Keratinocyte (primary cell): Measurements from ENCODE around the gene TSPEAR. TPM values are rescaled to one million over a fixed set of nuclear protein-coding genes. Genes with fewer than 3 reads are reported as not detected.

ENCODE experiments used
- DNase-seq: peaks from one replicate; pipeline ENCODE4 v3.0.0-alpha.2; 2011; ENCODE audit warnings: low read depth, missing footprints, low spot score
- FAIRE-seq: peaks from 2 replicates; lab custom pipeline; 2011; peaks lifted over from hg19 to GRCh38; lab: Jason Lieb, UNC
- H2AFZ ChIP-seq: 2 replicates; pipeline ENCODE4 v1.6.0; 2012; ENCODE audit warnings: low read length, control low read depth, inconsistent platforms; ENCODE audit not compliant: control insufficient read depth
- H3K27ac ChIP-seq: 2 replicates; pipeline ENCODE4 v1.5.1; 2011; ENCODE audit warnings: low read length; ENCODE audit not compliant: control insufficient read depth, insufficient read depth
- H3K27me3 ChIP-seq: 3 replicates; pipeline ENCODE4 v1.6.0; 2011; ENCODE audit warnings: low read length; ENCODE audit not compliant: control insufficient read depth, insufficient read depth; ENCODE audit errors: extremely low read depth
- H3K36me3 ChIP-seq, 2 experiments: 2 replicates in 1 of 2; 3 replicates in 1 of 2; pipeline ENCODE4 v1.5.1; 2011; ENCODE audit warnings: low read length in 2 of 2, mild to moderate bottlenecking in 1 of 2; ENCODE audit not compliant: control insufficient read depth in 2 of 2, insufficient read depth in 2 of 2; ENCODE audit errors: extremely low read depth in 1 of 2
- H3K4me1 ChIP-seq: 3 replicates; pipeline ENCODE4 v1.5.1; 2011; ENCODE audit warnings: low read length; ENCODE audit not compliant: control insufficient read depth, insufficient read depth; ENCODE audit errors: extremely low read depth
- H3K4me2 ChIP-seq: 3 replicates; pipeline ENCODE4 v1.6.0; 2011; ENCODE audit warnings: low read depth, low read length; ENCODE audit not compliant: control insufficient read depth, insufficient read depth; ENCODE audit errors: extremely low read depth
- H3K4me3 ChIP-seq, 3 experiments: fragments of 200-600 bp in 1 of 3; sonication (generic) in 1 of 3; 2 replicates in 2 of 3; 3 replicates in 1 of 3; pipeline ENCODE4 v1.5.1; 2011 to 2016; ENCODE audit warnings: low read length in 3 of 3, mild to moderate bottlenecking in 3 of 3, control low read depth in 2 of 3, inconsistent platforms in 1 of 3, low read depth in 1 of 3, mixed read lengths in 1 of 3, mixed run types in 1 of 3, moderate library complexity in 1 of 3; ENCODE audit not compliant: control insufficient read depth in 2 of 3, insufficient read depth in 2 of 3; ENCODE audit errors: extremely low read depth in 1 of 3
- H3K79me2 ChIP-seq: 2 replicates; pipeline ENCODE4 v1.6.0; 2012; ENCODE audit warnings: low read length; ENCODE audit not compliant: control insufficient read depth, insufficient read depth
- H3K9ac ChIP-seq: 3 replicates; pipeline ENCODE4 v1.6.0; 2011; ENCODE audit warnings: low read length; ENCODE audit not compliant: control insufficient read depth, insufficient read depth; ENCODE audit errors: extremely low read depth
- H3K9me1 ChIP-seq: 3 replicates; pipeline ENCODE4 v1.6.0; 2011; ENCODE audit warnings: low read length; ENCODE audit not compliant: control insufficient read depth, insufficient read depth; ENCODE audit errors: extremely low read depth
- H3K9me3 ChIP-seq: 2 replicates; pipeline ENCODE4 v1.5.1; 2012; ENCODE audit warnings: low read depth, low read length; ENCODE audit not compliant: control insufficient read depth
- H4K20me1 ChIP-seq: 3 replicates; pipeline ENCODE4 v1.6.0; 2011; ENCODE audit warnings: low read length; ENCODE audit not compliant: control insufficient read depth, insufficient read depth; ENCODE audit errors: extremely low read depth
- CTCF ChIP-seq, 3 experiments: IDR thresholded peaks in 1 of 3; conservative IDR thresholded peaks in 1 of 3; optimal IDR thresholded peaks in 1 of 3; 2 replicates in 2 of 3; 3 replicates in 1 of 3; pipeline versions ENCODE3 to v1.5.1; 2011; ENCODE audit warnings: low read length in 3 of 3, mild to moderate bottlenecking in 3 of 3, moderate library complexity in 2 of 3, control low read depth in 1 of 3, inconsistent platforms in 1 of 3; ENCODE audit not compliant: insufficient read depth in 2 of 3; ENCODE audit errors: extremely low read depth in 1 of 3
- EZH2 ChIP-seq: IDR thresholded peaks from one replicate; pipeline ENCODE4 v1.6.1; 2012; ENCODE audit warnings: inconsistent platforms, mild to moderate bottlenecking, low read length, moderate library complexity
- dilution Hi-C: fragments of 300-500 bp; cut with MboI; formaldehyde crosslinking; loops from one replicate; pipeline ENCODE4 v1.7.0; 2020; ENCODE audit warnings: low sequenced_read_pairs; ENCODE audit not compliant: extremely low pct_ligation_motif_present
- polyA plus RNA-seq, 5 experiments: library from polyadenylated mRNA; depleted of rRNA in 3 of 5; stranded (reverse) in 3 of 5; stranded (forward) in 1 of 5; unstranded in 1 of 5; fragments of >200 nt; gene quantifications; 1 replicate in 1 of 5; 2 replicates in 3 of 5; 3 replicates in 1 of 5; pipeline versions ENCODE4 v1.2.1 to v1.2.3, GENCODE V29; 2011 to 2012; ENCODE audit warnings: missing spikeins in 2 of 5, low read depth in 1 of 5, low replicate concordance in 1 of 5

The TSPEAR gene
- polyA plus RNA-seq, 1 donor (not counting 4 experiments of a cell fraction or from before 2014, with no cell fraction given) = 0.12 TPM

GRCh38 chr21:44515359-44516165, 195.8 kb downstream of the TSPEAR start:
- no peak for FAIRE-seq
- TF ChIP-seq CTCF (optimal IDR thresholded peaks at IDR 0.05 in 1 of 3, IDR thresholded peaks at IDR 0.05 in 1 of 3, conservative IDR thresholded peaks at IDR 0.05 in 1 of 3; ENCODE audit: extremely low read depth in 1 of 3, insufficient read depth in 2 of 3, low read length in 3 of 3) (no peak), EZH2 (no peak)
- Histone ChIP-seq H3K9me1 (no peaks in the 10 kb centered on the region), H3K4me2 (no peak overlapping the region), H3K4me3 (no peak overlapping the region), H3K36me3 (no peaks in the 10 kb centered on the region), H2AFZ (no peak overlapping the region), H3K4me1 (no peaks in the 10 kb centered on the region), H3K9ac (no peak overlapping the region), H3K79me2 (no peaks in the 10 kb centered on the region), H3K9me3 (no peaks in the 10 kb centered on the region), H3K27me3 (peaks cover 11% of the 10 kb centered on the region), H4K20me1 (no peaks in the 10 kb centered on the region), H3K27ac (no peak overlapping the region)
- DNase-seq = no peak
- dilution Hi-C loops = no loop called here

GRCh38 chr21:44514746-44515358, 196.5 kb downstream of the TSPEAR start:
- Histone ChIP-seq H3K36me3 (no peaks in the 10 kb centered on the region), H3K9me3 (no peaks in the 10 kb centered on the region), H3K4me2 (no peak overlapping the region), H3K27ac (no peak overlapping the region), H3K79me2 (no peaks in the 10 kb centered on the region), H2AFZ (no peak overlapping the region), H3K27me3 (peaks cover 11% of the 10 kb centered on the region), H3K4me3 (no peak overlapping the region), H3K4me1 (no peaks in the 10 kb centered on the region), H4K20me1 (no peaks in the 10 kb centered on the region), H3K9me1 (no peaks in the 10 kb centered on the region), H3K9ac (no peak overlapping the region)
- TF ChIP-seq CTCF (optimal IDR thresholded peaks at IDR 0.05 in 1 of 3, IDR thresholded peaks at IDR 0.05 in 1 of 3, conservative IDR thresholded peaks at IDR 0.05 in 1 of 3; ENCODE audit: extremely low read depth in 1 of 3, insufficient read depth in 2 of 3, low read length in 3 of 3) (no peak), EZH2 (no peak)
- no peak for FAIRE-seq
- no peak for DNase-seq
- dilution Hi-C loops = no loop called here
